ENCODE results near the gene MSH3. TPM values are rescaled to one million over a fixed set of nuclear protein-coding genes. Genes with fewer than 3 reads are reported as not detected.

The MSH3 gene
- total and polyA plus RNA-seq, 3 donors from 2014 or later, result 7.6 to 17.7 (median 16.6) TPM

- Histone ChIP-seq H3K9me3 (no peaks in the 10 kb centered on the region), H3K4me1 (no peaks in the 10 kb centered on the region), H3K27ac (no peak overlapping the region), H3K36me3 (ENCODE audit: low read depth, missing control alignments) (no peaks in the 10 kb centered on the region), H3K27me3 (no peaks in the 10 kb centered on the region), H3K4me3 (no peak overlapping the region)
- no peak for TF ChIP-seq CTCF (IDR thresholded peaks at IDR 0.05)
- no peak for TF ChIP-seq POLR2A (IDR thresholded peaks at IDR 0.05)
- no peak for DNase-seq
- intact Hi-C loops (cut with DNase I; ENCODE audit: low total_unique reads), result no loop called here
- WGBS, 2 donors, result 79 to 91% methylated on average over 3 of the region's 3 CpGs
Observed at GRCh38 chr5:80697100-80697499, 42.6 kb downstream of the MSH3 start.

- TF ChIP-seq CTCF (IDR thresholded peaks at IDR 0.05) (no peak), POLR2A (IDR thresholded peaks at IDR 0.05) (no peak)
- no peak for DNase-seq
- no peak overlapping the region for H3K4me3 ChIP-seq
- H3K4me1 ChIP-seq, result no peaks in the 10 kb centered on the region
- intact Hi-C loops (cut with DNase I; ENCODE audit: low total_unique reads), result no loop called here
- H3K36me3 ChIP-seq (ENCODE audit: low read depth, missing control alignments), result no peaks in the 10 kb centered on the region
- H3K9me3 ChIP-seq, result no peaks in the 10 kb centered on the region
- H3K27me3 ChIP-seq, result no peaks in the 10 kb centered on the region
- H3K27ac ChIP-seq, result no peak overlapping the region
- WGBS, 2 donors, result 75 to 78% methylated on average over 5 of the region's 5 CpGs
Observed at GRCh38 chr5:80698369-80698768, 43.9 kb downstream of the MSH3 start.

- intact Hi-C loops (cut with DNase I; ENCODE audit: low total_unique reads), result no loop called here
- Histone ChIP-seq H3K36me3 (ENCODE audit: low read depth, missing control alignments) (no peaks in the 10 kb centered on the region), H3K4me3 (no peak overlapping the region), H3K4me1 (no peaks in the 10 kb centered on the region), H3K27ac (no peak overlapping the region), H3K27me3 (no peaks in the 10 kb centered on the region), H3K9me3 (no peaks in the 10 kb centered on the region)
- WGBS, 2 donors, result 39 to 68% methylated on average over 1 of the region's 1 CpG
- TF ChIP-seq CTCF (IDR thresholded peaks at IDR 0.05) (no peak), POLR2A (IDR thresholded peaks at IDR 0.05) (no peak)
- DNase-seq, result no peak
Observed at GRCh38 chr5:80701597-80701996, 47.1 kb downstream of the MSH3 start.

GRCh38 chr5:80703291-80703690 is 48.8 kb downstream of the MSH3 start:
- intact Hi-C loops (cut with DNase I; ENCODE audit: low total_unique reads), result no loop called here
- H3K4me1 ChIP-seq, result no peaks in the 10 kb centered on the region

More at GRCh38 chr5:80703291-80703690, 48.8 kb downstream of the MSH3 start:
- no peak for DNase-seq
- Histone ChIP-seq H3K27ac (no peak overlapping the region), H3K4me3 (no peak overlapping the region), H3K36me3 (ENCODE audit: low read depth, missing control alignments) (no peaks in the 10 kb centered on the region), H3K9me3 (no peaks in the 10 kb centered on the region), H3K27me3 (no peaks in the 10 kb centered on the region)
- no peak for TF ChIP-seq POLR2A (IDR thresholded peaks at IDR 0.05)
- no peak for TF ChIP-seq CTCF (IDR thresholded peaks at IDR 0.05)

Data from testis (tissue), 3 donors.